HG03066 (cell line): Measurements from ENCODE around the gene OR7D2.
"Not testable (repeated sequence)": the region's sequence is repeated elsewhere in the genome, so short reads cannot be mapped to it uniquely, and the experiment has no call there.

Experiments
- ATAC-seq: cut with Tn5 transposase; IDR thresholded peaks from one replicate; pipeline ENCODE4 v1.9.1; 2021; ENCODE audit warnings: low read depth; ENCODE audit not compliant: unreplicated experiment

The OR7D2 gene

GRCh38 chr19:9198044-9198443 lies 19.3 kb downstream of the OR7D2 start:
- not testable (repeated sequence) for ATAC-seq

DNA sequence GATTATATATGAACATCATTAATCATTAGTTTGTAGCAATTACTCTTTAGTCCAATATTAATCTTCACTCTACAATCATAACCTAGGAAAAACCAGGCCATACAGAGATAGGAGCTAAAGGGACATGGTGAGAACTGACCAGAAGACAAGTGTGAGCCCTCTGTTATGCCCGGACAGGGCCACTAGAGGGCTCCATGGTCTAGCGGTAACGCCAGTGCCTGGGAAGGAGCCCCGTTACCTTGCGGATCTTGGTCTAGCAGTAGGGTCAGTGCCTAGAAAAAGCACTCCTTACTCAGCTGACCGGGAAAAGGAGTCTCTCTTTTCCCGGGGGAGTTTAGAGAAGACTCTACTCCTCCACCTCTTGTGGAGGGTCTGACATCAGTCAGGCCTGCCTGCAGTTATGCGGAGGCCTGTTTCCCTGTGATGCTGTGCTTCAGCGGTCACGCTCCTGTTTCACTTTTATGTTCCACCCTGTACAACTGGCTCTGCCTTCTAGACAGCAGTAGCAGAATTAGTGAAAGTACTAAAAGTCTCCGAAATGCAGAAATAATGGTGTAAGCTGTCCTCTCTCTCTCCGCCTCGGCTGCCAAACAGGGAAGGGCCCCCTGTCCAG lies 26.8 kb downstream of the OR7D2 start:
- no peak for ATAC-seq

DNA sequence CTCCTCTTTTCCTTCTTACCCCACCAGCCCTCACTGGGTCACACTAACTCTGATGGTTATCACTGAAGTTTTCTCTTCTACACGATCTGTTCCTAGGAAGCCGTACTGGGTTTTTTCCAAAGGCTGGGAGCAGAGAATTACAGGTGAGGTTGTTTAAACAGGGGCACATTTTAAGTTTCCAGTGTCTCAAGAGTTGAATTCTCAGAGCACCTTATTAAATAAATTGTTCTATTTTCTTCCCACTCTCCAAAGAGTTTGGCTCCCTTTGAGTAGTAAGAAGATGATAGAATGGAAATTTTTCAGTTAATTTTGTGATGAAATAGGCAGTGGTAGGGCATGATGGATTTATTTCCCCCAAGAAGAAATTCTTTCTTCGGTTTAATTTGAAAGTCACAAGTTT lies 40.7 kb downstream of the OR7D2 start, which contains the start of gene OR7D4:
TSS of gene OR7D4 (minus strand) at position 101 of the 400 bp plus-strand sequence. CDS start 4,752 bp downstream, outside the sequence.
- ATAC-seq: no peak
